Epithelial cell of prostate (primary cell): ENCODE results near the gene UBE2K.
A peak's percentile ranks its signal among the peaks of the same experiment; 100 is the strongest.
"Not testable (repeated sequence)": the region's sequence is repeated elsewhere in the genome, so short reads cannot be mapped to it uniquely, and the experiment has no call there.

Source experiments
- DNase-seq: peaks from one replicate; pipeline ENCODE4 v3.0.0-alpha.2; 2011; ENCODE audit warnings: low read depth, low spot score
- H3K27ac ChIP-seq: fragments of 450-650 bp; 2 replicates; pipeline ENCODE4 v1.5.1; 2017; ENCODE audit warnings: mild to moderate bottlenecking

UBE2K gene

DNA sequence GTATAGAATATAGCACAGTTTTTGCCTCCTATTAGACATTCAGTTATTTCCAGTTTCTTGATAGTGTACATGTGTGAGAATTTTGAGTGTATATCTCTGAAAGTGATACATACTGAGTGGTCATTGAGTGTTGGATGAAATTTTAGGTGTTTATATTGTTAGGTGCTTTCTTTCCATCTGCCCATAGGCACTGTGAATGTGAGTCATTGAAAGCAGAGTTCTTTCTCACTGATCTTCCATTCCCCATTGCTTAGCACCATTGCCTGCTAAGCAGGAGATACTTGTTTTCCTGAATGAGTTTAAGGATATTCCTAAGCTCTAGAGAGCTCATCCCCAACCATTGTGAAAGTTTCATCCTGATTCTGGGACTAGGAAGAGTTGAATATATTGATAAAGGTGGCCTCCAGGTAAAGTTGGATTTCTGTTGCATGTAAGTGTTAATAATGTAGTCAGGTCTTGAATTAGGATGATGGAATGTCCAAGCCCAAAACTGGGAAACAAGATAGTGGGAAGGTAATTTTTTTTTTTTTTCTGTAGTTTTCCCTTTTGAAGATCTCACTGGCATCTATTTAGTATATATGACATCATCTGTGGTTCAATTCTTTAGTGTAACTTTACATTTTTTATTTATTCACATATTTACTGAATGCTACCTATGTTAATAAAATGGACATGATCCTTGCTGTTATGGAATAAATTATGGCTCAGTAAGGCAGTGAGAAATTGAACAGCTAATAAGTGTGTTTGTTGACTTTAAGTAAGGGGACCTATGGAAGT is 22.1 kb downstream of the UBE2K start:
- peak overlapping the region; percentile 37 for H3K27ac ChIP-seq
- no peak for DNase-seq

DNA sequence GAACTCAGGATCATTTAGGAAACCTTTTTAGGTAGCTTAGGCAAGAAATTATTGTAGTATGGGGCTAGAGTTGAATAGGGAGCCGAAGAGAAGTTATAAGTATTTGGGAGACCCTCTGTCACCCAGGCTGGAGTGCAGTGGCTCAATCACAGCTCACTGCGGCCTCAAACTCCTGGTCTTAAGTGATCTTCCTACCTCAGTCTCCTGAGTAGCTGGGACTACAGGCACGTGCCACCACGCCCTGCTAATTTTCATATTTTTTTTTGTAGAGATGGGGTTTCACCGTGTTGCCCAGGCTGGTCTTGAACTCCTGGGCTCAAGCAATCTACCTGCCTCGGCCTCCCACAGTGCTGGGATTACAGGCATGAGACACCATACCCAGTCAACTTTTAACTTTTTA is 23.3 kb downstream of the UBE2K start:
- DNase-seq, H3K27ac ChIP-seq: not testable (repeated sequence)

DNA sequence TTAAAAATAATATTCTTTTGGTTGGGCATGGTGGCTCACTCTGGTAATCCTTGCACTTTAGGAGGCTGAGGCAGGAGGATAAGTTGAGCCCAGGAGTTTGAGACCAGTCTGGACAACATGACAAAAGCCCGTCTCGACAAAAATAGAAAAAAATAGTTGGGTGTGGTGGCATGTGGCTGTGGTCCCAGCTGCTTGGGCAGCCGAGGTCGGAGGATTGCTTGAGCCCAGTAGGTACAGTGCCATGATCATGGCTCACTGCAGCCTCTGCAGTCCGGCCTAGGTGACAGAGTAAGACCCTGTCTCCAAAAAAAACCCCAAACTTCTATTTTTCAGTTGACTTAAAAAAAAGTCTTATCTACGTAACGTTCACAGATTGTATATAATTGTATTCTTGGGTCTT is 23.9 kb downstream of the UBE2K start:
- H3K27ac ChIP-seq, result no peak overlapping the region
- DNase-seq, result no peak

DNA sequence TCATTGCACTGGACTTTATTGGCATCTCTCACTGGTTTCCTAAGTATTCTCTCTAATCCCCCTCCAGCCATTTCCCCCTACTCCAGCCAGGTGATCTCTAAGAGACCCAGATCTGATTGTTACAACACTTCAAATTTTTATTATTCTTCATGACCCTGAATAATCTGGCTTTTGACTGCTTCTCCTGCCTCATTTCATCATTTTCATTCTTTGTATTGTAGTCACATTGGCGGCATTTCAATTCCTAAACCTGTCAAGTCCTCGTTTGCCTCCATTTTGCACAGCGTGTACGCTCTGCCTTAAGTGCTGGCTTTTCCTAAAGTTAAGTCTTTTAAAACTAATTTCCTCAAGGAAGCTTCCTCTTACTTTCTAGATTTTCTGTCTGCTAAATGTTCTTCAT is 31.6 kb downstream of the UBE2K start:
- no peak for DNase-seq
- peak overlapping the region; percentile 68 for H3K27ac ChIP-seq

- no peak for DNase-seq
- peak overlapping the region; percentile 68 for H3K27ac ChIP-seq
Observed at GRCh38 chr4:39730072-39730471, 32.1 kb downstream of the UBE2K start.

- peak overlapping the region; percentile 49 for H3K27ac ChIP-seq
Observed at GRCh38 chr4:39731908-39732307, 34.0 kb downstream of the UBE2K start.

GRCh38 chr4:39732728-39733127 is 34.8 kb downstream of the UBE2K start:
- H3K27ac ChIP-seq, result peak overlapping the region; percentile 49
- DNase-seq, result peak; percentile 33

More at GRCh38 chr4:39731908-39732307, 34.0 kb downstream of the UBE2K start:
- DNase-seq, result no peak

DNA sequence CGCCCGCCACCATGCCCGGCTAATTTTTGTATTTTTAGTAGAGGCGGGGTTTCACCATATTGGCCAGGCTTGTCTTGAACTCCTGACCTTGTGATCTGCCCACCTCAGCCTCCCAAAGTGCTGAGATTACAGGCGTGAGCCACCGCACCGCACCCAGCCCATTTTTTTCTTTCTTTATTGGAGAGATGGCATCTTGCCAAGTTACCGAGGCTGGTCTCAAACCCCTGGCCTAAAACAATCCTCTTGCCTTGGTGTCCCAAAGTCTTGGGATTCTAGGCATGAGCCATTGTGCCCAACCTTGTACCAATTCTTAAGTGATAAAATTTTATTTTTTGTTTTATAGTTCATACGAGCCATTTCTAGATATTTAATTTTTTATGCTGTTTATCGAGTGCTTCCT is 41.7 kb downstream of the UBE2K start:
- not testable (repeated sequence) for H3K27ac ChIP-seq, DNase-seq

- DNase-seq, result no peak
- no peak overlapping the region for H3K27ac ChIP-seq
Observed at GRCh38 chr4:39741401-39741800, 43.5 kb downstream of the UBE2K start.

DNA sequence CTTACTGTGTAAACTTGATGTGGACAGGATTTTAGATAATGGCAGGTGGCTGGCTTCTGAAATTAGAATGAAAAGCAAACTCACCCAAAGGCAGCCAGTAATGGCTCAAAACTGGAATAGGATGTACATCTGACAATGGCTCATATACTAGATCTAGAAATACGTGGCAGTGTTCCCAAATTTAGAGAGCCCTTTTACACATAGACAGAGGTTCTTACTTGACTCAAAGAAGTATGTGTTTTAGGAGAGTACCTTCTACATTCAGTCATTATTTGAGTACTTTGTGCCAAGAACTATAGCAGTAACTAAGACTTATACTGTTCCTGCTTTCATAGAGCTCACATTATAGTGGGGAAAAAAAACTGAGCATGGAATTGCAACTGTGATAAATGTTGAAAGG is 48.0 kb downstream of the UBE2K start:
- no peak overlapping the region for H3K27ac ChIP-seq

GRCh38 chr4:39750216-39750615 is 52.3 kb downstream of the UBE2K start:
- no peak for DNase-seq
- no peak overlapping the region for H3K27ac ChIP-seq

More for the DNA sequence above, 48.0 kb downstream of the UBE2K start:
- DNase-seq, result no peak

GRCh38 chr4:39754309-39754708 is 56.4 kb downstream of the UBE2K start:
- no peak for DNase-seq
- H3K27ac ChIP-seq, result no peak overlapping the region

- H3K27ac ChIP-seq, result no peak overlapping the region
- no peak for DNase-seq
Observed at GRCh38 chr4:39756159-39756558, 58.2 kb downstream of the UBE2K start.

DNA sequence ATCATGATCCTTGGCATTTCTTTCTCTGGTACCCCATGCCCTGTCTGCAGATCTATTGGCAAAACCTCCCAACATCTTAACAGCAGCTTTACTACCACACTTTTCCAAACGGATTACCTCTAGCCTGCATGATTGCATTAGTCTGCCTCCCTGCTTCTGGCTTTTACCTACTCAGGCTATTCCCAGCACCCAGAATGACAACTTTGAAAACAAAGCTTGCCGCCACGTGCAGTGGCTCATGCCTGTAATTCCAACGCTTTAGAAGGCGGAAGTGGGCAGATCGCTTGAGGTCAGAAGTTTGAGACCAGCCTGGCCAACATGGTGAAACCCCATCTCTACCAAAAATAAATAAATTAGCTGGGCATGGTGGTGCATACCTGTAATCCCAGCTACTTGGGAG is 60.2 kb downstream of the UBE2K start:
- DNase-seq, result no peak
- H3K27ac ChIP-seq, result no peak overlapping the region

DNA sequence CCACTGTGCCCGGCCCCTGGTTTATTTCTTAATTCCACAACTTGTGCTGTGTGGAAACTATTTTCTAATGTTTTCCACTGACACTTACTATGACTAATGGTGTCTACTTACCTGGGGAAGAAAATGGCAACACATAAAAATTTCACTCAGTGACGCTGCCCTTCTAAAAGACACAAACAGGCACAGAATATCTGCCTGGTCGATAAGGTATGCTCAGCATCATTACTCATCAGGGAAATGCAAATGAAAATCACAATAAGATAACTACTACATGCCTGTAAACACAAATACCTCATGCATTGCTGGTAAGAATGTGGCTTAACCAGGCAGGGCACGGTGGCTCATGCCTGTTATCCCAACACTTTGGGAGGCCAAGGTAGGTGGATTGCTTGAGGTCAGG is 61.6 kb downstream of the UBE2K start:
- DNase-seq, result peak; percentile 12
- no peak overlapping the region for H3K27ac ChIP-seq

GRCh38 chr4:39761005-39761667 is 63.2 kb downstream of the UBE2K start:
- DNase-seq, result no peak
- no peak overlapping the region for H3K27ac ChIP-seq

DNA sequence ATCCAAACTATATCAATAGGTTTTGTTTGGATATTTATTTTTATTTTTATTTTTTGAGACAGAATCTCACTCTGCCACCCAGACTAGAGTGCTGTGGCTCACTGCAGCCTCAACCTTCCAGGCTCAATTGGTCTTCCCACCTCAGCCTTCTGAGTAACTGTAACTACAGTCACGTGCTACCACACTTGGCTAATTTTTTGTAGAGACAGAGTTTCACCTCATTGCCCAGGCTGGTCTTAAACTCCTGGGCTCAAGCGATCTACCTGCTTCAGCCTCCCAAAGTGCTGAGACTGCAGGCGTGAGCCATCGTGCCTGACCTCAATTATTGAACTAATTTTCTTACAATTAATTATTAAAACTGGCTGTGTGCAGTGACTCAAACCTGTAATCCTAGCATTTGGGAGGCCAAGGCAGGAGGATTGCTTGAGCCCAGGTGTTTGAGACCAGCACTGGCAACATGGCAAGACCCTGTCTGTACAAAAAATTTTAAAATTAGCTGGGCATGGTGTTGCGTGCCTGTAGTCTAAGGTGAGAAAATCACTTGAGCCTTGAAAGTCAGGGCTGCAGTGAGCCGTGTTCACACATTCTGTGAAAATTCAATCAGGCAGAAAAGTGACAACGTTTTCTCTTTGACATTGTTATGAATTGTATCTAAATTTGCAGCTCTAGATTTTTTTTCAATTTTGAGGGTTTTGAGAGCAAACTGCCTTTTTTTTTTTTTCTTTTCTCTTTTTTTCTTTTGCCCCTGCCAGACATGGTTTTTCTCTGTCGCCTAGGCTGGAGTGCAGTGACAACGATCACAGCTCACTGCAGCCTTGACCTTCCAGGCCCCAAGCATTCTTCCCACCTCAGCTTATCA is 66.0 kb downstream of the UBE2K start:
- no peak for DNase-seq
- H3K27ac ChIP-seq, result no peak overlapping the region

GRCh38 chr4:39770005-39770404 is 72.1 kb downstream of the UBE2K start:
- no peak overlapping the region for H3K27ac ChIP-seq
- no peak for DNase-seq

DNA sequence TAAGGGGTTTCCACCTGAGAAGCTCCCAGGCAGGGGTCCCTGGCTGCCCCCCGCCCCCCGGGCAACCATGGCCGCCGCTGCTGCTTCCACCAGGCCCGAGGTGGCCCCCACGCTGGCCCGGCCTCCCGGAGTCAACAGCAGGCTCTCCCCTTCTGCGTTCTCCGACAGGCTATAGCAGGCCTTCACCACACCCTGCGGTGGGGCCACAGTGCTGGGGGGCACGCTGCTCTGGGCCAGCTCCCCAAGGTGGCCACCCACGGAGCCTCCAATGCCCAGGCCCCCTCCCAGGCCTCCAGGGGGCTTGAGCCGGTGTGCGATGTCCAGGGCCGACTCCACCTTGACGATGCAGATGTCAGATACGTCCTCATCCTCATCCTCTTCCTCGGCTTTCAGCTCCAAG is 72.5 kb downstream of the UBE2K start:
- H3K27ac ChIP-seq, result no peak overlapping the region
- no peak for DNase-seq

GRCh38 chr4:39770969-39771724 is 73.2 kb downstream of the UBE2K start:
- H3K27ac ChIP-seq, result no peak overlapping the region
- DNase-seq, result no peak
